Bronchial epithelial cell (primary cell): ENCODE data around the gene DAB2IP. TPM values are rescaled to one million over a fixed set of nuclear protein-coding genes. Genes with fewer than 3 reads are reported as not detected.

Experiments
- DNase-seq: peaks from one replicate; pipeline ENCODE4 v3.0.0-alpha.2; 2010; ENCODE audit warnings: low read depth
- FAIRE-seq: peaks from 2 replicates; lab custom pipeline; 2011; peaks lifted over from hg19 to GRCh38; lab: Jason Lieb, UNC
- H3K27me3 ChIP-seq: 2 replicates; pipeline ENCODE4 v1.5.1; 2011; ENCODE audit warnings: low read length; ENCODE audit not compliant: control insufficient read depth, insufficient read depth
- H3K36me3 ChIP-seq: 2 replicates; pipeline ENCODE4 v1.5.1; 2011; ENCODE audit warnings: low read length; ENCODE audit not compliant: control insufficient read depth, insufficient read depth
- H3K4me3 ChIP-seq: 2 replicates; pipeline ENCODE4 v1.5.1; 2011; ENCODE audit warnings: mild to moderate bottlenecking, low read depth, low read length, control low read depth
- total RNA-seq: library from RNA; depleted of rRNA; stranded (reverse); fragments of >200 nt; gene quantifications from 2 replicates; pipeline ENCODE4 v1.2.1, GENCODE V29; 2014
- TF ChIP-seq, protein P1 (sequence below): IDR thresholded peaks from 2 replicates; pipeline ENCODE4 v1.5.1; 2011; ENCODE audit warnings: mild to moderate bottlenecking, moderate library complexity, low read length, control low read depth, inconsistent platforms; ENCODE audit not compliant: insufficient read depth, severe bottlenecking

The DAB2IP gene
- total RNA-seq, 1 donor from 2014 or later: 8.4 TPM

DNA sequence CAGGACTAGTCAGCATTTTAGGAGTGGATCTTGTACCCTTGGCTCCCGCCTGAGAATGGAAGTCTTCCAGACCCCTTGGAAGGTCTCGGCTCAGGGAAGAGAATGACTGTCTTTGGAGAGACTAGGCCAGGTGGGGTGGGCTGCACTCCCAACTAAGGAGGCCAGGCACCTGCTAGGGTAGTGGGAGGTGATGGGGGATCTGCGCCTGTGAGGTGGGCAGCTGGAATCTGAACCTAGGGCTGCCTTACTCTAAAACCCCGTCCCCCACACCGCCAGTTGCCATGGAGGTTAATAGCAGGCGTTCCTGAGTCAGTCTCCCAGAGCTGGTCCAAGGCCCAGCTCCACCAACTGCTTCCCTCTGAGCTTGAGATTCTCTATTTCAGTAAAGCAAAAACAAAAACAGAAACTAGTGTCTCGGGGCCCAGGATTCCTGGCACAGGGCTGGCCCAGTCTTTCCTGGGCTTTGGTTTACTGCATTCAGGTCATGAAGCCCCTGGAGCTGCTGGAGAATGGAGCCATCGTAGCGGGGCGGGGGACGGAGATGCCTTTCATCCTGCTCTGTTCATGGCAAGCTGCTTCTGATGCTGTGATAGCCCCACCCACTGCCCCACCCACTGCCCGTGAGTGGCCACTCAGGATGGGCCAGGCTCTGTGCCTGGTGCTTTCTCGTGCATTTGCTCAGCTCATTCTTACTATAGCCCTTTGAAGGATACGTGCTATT is 57.5 kb downstream of the DAB2IP start:
- TF ChIP-seq, protein P1, sequence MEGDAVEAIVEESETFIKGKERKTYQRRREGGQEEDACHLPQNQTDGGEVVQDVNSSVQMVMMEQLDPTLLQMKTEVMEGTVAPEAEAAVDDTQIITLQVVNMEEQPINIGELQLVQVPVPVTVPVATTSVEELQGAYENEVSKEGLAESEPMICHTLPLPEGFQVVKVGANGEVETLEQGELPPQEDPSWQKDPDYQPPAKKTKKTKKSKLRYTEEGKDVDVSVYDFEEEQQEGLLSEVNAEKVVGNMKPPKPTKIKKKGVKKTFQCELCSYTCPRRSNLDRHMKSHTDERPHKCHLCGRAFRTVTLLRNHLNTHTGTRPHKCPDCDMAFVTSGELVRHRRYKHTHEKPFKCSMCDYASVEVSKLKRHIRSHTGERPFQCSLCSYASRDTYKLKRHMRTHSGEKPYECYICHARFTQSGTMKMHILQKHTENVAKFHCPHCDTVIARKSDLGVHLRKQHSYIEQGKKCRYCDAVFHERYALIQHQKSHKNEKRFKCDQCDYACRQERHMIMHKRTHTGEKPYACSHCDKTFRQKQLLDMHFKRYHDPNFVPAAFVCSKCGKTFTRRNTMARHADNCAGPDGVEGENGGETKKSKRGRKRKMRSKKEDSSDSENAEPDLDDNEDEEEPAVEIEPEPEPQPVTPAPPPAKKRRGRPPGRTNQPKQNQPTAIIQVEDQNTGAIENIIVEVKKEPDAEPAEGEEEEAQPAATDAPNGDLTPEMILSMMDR: no peak
- FAIRE-seq (no peak), DNase-seq (no peak)
- no peak overlapping the region for H3K4me3 ChIP-seq
- H3K36me3 ChIP-seq: peaks cover 11% of the 10 kb centered on the region
- no peaks in the 10 kb centered on the region for H3K27me3 ChIP-seq

DNA sequence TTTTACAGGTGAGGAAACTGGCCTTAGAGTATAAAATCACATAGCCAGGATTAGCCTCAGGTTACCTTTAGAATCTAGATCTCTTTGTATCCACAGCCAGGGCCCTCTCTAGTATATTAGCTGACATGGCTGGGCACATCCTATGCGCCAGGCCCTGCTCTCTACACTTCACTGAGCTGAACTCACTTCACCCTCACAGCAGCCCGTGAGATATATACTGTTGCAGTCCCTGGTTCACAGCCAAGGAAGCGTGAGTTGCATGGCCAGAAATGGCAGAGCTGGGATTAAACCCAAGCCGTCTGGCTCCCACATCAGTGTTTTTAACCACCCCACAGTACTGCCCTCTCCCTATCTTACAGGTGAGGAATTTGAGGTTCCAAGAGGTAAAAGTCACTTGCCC is 58.4 kb downstream of the DAB2IP start:
- no peak overlapping the region for H3K4me3 ChIP-seq
- TF ChIP-seq, protein P1: no peak
- peaks cover 13% of the 10 kb centered on the region for H3K36me3 ChIP-seq
- FAIRE-seq (no peak), DNase-seq (no peak)
- no peaks in the 10 kb centered on the region for H3K27me3 ChIP-seq

DNA sequence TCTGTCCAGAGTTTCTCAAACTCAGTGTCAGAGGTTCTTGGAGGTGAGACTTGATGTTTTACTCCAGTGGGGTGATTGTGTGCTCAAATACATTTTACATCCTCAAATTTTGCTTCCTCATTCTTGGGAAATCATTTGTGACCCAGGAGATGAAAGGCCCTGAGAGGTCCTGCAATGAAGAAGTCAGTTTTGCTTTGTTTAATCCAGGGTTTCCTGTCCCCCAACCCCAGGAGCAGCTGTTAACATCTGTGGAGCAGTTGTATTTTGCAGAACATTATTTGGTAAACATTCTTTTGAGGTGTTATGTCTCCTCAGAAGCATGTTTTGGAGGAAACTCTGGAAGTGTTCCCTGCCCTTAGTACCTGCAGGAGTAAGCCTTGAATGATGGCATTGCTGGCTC is 59.8 kb downstream of the DAB2IP start:
- Histone ChIP-seq H3K36me3 (peaks cover 10% of the 10 kb centered on the region), H3K4me3 (no peak overlapping the region), H3K27me3 (no peaks in the 10 kb centered on the region)
- FAIRE-seq (no peak), DNase-seq (no peak)
- TF ChIP-seq, protein P1: no peak

DNA sequence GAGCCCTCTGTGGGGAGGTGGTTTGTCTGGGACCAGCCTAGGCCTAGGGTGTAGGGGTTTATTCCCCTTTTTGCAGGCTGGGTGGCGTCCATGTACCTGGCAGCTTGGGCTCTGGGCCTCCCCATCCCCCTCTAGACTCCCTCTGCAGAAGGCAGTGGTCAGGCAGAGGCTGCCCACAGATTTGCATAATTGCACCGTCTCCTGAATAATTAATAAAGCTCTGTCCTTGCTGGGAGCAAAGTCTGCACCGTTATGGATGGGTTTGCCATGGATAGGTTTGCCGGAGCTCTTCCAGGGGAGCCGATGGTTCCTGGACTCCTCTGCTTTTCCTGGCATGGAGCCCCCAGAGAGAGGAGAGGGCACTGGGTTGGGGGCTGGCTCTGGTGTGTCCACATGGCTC is 60.4 kb downstream of the DAB2IP start:
- H3K27me3 ChIP-seq: no peaks in the 10 kb centered on the region
- TF ChIP-seq, protein P1: no peak
- DNase-seq: no peak
- no peak overlapping the region for H3K4me3 ChIP-seq
- FAIRE-seq: no peak
- peaks cover 10% of the 10 kb centered on the region for H3K36me3 ChIP-seq

DNA sequence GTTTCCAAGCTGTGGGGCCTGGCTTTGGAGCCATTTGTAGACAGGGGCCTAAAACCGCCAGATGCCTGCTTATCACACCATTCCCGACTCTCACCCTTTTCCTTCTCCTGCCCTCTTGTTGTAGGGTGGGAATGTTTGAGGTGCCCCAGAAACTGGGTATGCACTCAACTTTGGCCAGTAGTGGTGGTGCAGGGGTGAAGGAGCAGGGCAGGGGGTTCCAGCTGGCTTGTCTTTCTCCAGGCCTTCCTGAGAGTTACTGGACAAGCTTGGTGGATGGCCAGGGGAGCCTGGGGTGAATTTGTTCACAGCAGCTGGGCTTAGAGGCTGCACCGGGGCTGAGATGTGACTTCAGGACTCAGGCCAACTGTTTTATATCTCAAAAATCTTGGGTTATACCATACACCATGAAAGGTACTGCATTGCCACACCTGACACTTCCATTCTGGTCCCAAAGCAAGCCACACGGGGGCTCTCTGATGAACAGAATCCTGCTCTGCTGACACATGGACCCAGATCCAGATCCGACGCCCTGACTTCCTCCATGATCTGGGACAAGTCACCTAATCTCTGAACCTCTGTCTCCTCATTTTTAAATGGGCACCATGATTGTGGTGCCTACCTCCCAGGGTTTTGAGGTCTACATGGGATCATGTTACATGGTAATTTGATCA is 62.1 kb downstream of the DAB2IP start:
- H3K4me3 ChIP-seq: no peak overlapping the region
- TF ChIP-seq, protein P1: no peak
- H3K27me3 ChIP-seq: no peaks in the 10 kb centered on the region
- DNase-seq (no peak), FAIRE-seq (no peak)
- peaks cover 10% of the 10 kb centered on the region for H3K36me3 ChIP-seq
